ENCODE data around the gene SLC8A1. TPM values are rescaled to one million over a fixed set of nuclear protein-coding genes. Genes with fewer than 3 reads are reported as not detected.

The SLC8A1 gene
- total and polyA plus RNA-seq, 9 donors: 1.3 to 19.7 (median 7.7) TPM

DNA sequence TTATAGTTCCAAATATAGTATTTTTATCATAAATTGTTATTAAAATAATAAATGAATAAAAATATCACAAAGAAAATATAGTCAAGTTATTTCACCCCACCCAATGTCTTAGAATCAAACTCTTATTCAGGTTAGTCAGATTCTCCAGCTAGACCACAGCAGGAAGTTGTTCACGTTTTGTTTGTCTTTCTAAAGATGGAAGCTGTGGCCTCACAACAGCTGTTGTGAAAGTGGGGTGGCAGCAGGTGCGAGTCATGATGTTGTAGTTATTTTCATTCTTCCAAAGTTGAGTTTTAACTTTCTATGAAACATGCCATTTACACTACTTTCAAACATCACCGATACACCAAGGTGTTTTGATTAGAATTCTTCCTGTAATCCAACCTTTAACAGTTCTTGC, 272.9 kb downstream of the SLC8A1 start:
- Histone ChIP-seq H3K27me3 (no peaks in the 10 kb centered on the region), H3K36me3 (no peaks in the 10 kb centered on the region), H3K4me1 (ENCODE audit: insufficient read depth) (no peaks in the 10 kb centered on the region), H3K27ac (no peak overlapping the region), H3K9me3 (no peaks in the 10 kb centered on the region), H3K4me3 (no peak overlapping the region)
- WGBS, 3 donors: 79 to 88% (median 87%) methylated on average over 3 of the region's 3 CpGs
- no peak for DNase-seq
- intact Hi-C loops (cut with DNase I): no loop called here
- no peak for TF ChIP-seq POLR2A (IDR thresholded peaks at IDR 0.05)
- no peak for TF ChIP-seq EP300 (IDR thresholded peaks at IDR 0.05)
- TF ChIP-seq, protein P1, sequence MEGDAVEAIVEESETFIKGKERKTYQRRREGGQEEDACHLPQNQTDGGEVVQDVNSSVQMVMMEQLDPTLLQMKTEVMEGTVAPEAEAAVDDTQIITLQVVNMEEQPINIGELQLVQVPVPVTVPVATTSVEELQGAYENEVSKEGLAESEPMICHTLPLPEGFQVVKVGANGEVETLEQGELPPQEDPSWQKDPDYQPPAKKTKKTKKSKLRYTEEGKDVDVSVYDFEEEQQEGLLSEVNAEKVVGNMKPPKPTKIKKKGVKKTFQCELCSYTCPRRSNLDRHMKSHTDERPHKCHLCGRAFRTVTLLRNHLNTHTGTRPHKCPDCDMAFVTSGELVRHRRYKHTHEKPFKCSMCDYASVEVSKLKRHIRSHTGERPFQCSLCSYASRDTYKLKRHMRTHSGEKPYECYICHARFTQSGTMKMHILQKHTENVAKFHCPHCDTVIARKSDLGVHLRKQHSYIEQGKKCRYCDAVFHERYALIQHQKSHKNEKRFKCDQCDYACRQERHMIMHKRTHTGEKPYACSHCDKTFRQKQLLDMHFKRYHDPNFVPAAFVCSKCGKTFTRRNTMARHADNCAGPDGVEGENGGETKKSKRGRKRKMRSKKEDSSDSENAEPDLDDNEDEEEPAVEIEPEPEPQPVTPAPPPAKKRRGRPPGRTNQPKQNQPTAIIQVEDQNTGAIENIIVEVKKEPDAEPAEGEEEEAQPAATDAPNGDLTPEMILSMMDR (IDR thresholded peaks at IDR 0.05): no peak

DNA sequence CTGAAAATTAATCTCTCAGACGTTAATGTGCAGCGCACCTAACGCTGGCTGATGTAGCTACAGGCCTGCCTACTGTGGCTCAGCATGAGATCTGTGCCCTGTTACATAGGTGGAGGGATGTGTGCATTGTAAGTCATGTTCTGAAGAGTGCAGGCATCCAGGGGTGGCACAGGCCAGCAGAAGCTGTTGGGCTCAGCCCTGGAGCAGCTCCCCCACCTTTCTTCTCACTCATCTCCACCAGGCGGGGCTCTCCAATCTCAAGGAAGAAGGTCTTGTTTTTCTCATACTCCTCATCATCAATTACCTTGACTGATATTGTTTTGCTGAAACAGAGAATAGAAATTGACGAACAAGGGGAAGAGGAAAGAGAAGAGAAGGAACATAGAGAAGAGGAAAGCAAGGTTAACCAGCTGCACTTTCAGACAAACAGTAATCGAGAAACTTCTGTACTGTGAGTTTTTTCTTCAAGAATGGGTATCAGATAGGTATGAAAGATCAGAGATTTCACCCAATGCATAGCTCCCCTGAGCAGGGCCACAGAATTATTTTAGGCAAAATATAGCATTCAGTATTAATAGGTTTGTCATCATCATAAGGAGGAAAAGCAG, 273.6 kb downstream of the SLC8A1 start:
- no peaks in the 10 kb centered on the region for H3K9me3 ChIP-seq
- no peaks in the 10 kb centered on the region for H3K27me3 ChIP-seq
- 95 to 97% (median 95%) methylated on average over 6 of the region's 6 CpGs for WGBS, 3 donors
- no peak overlapping the region for H3K27ac ChIP-seq
- no peaks in the 10 kb centered on the region for H3K4me1 ChIP-seq (ENCODE audit: insufficient read depth)
- no peak for DNase-seq
- intact Hi-C loops (cut with DNase I): no loop called here
- TF ChIP-seq, protein P1 (IDR thresholded peaks at IDR 0.05): no peak
- TF ChIP-seq POLR2A (IDR thresholded peaks at IDR 0.05) (no peak), EP300 (IDR thresholded peaks at IDR 0.05) (no peak)
- H3K4me3 ChIP-seq: no peak overlapping the region
- no peaks in the 10 kb centered on the region for H3K36me3 ChIP-seq

DNA sequence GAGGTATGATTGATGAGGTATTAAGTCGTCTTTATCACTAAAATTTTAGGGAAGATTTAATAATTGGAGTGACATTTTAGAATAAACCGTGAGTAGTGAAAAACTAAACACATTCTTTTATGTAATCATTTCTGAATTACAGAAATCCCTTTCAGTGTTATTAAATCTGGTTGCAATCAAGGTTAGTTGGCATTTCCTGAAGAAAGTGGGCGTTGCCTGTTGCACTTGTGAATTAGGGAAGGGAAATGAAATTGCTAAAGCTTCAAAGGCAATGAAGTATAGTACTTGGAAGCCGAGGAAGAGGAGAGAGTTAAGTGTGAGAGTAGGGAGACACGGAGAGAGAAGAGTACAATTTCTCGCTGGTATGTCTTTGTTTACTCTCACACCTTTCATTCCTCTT, 274.5 kb downstream of the SLC8A1 start:
- no peaks in the 10 kb centered on the region for H3K27me3 ChIP-seq
- no peaks in the 10 kb centered on the region for H3K4me1 ChIP-seq (ENCODE audit: insufficient read depth)
- H3K36me3 ChIP-seq: no peaks in the 10 kb centered on the region
- TF ChIP-seq EP300 (IDR thresholded peaks at IDR 0.05): no peak
- TF ChIP-seq, protein P1 (IDR thresholded peaks at IDR 0.05): no peak
- TF ChIP-seq POLR2A (IDR thresholded peaks at IDR 0.05): no peak
- H3K4me3 ChIP-seq: no peak overlapping the region
- no peak overlapping the region for H3K27ac ChIP-seq
- 80 to 83% (median 82%) methylated on average over 6 of the region's 6 CpGs for WGBS, 3 donors
- no peaks in the 10 kb centered on the region for H3K9me3 ChIP-seq
- no peak for DNase-seq
- intact Hi-C loops (cut with DNase I): no loop called here

DNA sequence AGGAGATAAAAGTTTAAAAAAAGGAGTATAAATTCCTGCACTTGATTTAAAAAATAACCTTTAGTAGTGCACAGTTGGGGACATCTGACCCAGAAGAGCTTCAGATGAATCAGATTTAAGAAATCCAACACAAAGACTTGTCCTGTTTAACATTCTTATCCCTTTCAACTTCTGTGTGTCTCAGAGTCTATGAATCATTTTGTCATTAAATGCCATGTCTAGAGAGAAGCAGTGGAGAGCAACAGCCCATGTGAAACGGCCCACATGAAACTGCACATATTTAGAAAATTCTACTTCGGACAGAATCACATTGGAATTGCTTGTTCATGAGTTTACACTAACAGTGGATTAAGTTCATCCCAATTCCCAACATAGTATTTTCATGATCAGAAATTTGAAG, 278.6 kb downstream of the SLC8A1 start:
- Histone ChIP-seq H3K36me3 (no peaks in the 10 kb centered on the region), H3K4me3 (no peak overlapping the region), H3K9me3 (no peaks in the 10 kb centered on the region), H3K27me3 (no peaks in the 10 kb centered on the region), H3K4me1 (ENCODE audit: insufficient read depth) (no peaks in the 10 kb centered on the region), H3K27ac (no peak overlapping the region)
- no peak for TF ChIP-seq EP300 (IDR thresholded peaks at IDR 0.05)
- TF ChIP-seq, protein P1 (IDR thresholded peaks at IDR 0.05): no peak
- no peak for TF ChIP-seq POLR2A (IDR thresholded peaks at IDR 0.05)
- intact Hi-C loops (cut with DNase I): no loop called here
- DNase-seq: no peak
- 64 to 78% (median 73%) methylated on average over 2 of the region's 2 CpGs for whole genome bisulfite sequencing, 3 donors
